Stimulated activated naive CD8-positive, alpha-beta T cell treated with anti-CD3 and anti-CD28 coated beads, Interleukin-15, Interleukin-2, amounts not matched to agents 100 U/mL and 50 U/mL, for 24 hours (primary cell): ENCODE measurements around the gene ACTL10.

Experiments
- ATAC-seq: fragments of 150-1000 bp; cut with Tn5 transposase; one replicate; pipeline ENCODE4 v1.10.0; 2021
- DNase-seq: peaks from one replicate; pipeline ENCODE4 v3.0.0; 2021

The ACTL10 gene

GRCh38 chr20:33664085-33664761 is 2.5 kb upstream of the ACTL10 start:
- ATAC-seq: no peak
- DNase-seq: peak; percentile 5

GRCh38 chr20:33664762-33665144 is 2.0 kb upstream of the ACTL10 start:
- DNase-seq (peak; percentile 28), ATAC-seq (no peak)

GRCh38 chr20:33667245-33667675 is 517 bp downstream of the ACTL10 start:
- ATAC-seq (peak; percentile 20), DNase-seq (peak; percentile 63)

GRCh38 chr20:33667676-33668465 is 1.1 kb downstream of the ACTL10 start:
- DNase-seq: peak; percentile 85
- peak; percentile 63 for ATAC-seq

GRCh38 chr20:33668466-33669155 is 1.9 kb downstream of the ACTL10 start:
- ATAC-seq: no peak

GRCh38 chr20:33669224-33669623 is 2.5 kb downstream of the ACTL10 start:
- no peak for ATAC-seq

More at GRCh38 chr20:33668466-33669155, 1.9 kb downstream of the ACTL10 start:
- DNase-seq: no peak

GRCh38 chr20:33669873-33670640 is 3.3 kb downstream of the ACTL10 start:
- no peak for ATAC-seq
- DNase-seq: no peak

More at GRCh38 chr20:33669224-33669623, 2.5 kb downstream of the ACTL10 start:
- no peak for DNase-seq

- DNase-seq (no peak), ATAC-seq (no peak)
Measured at GRCh38 chr20:33670715-33671499, 4.2 kb downstream of the ACTL10 start.

- ATAC-seq: no peak
Measured at GRCh38 chr20:33671573-33672288, 5.0 kb downstream of the ACTL10 start.

GRCh38 chr20:33672426-33673113 is 5.8 kb downstream of the ACTL10 start:
- ATAC-seq (no peak), DNase-seq (no peak)

More at GRCh38 chr20:33671573-33672288, 5.0 kb downstream of the ACTL10 start:
- DNase-seq: no peak

GRCh38 chr20:33673114-33673409 is 6.3 kb downstream of the ACTL10 start:
- DNase-seq (no peak), ATAC-seq (no peak)

GRCh38 chr20:33673410-33674293 is 6.9 kb downstream of the ACTL10 start:
- ATAC-seq: peak; percentile 44
- no peak for DNase-seq

- DNase-seq (peak; percentile 75), ATAC-seq (peak; percentile 73)
Measured at GRCh38 chr20:33674294-33675135, 7.8 kb downstream of the ACTL10 start, which contains the start of gene NECAB3. TSS of gene NECAB3 (minus strand) at chr20:33674428. CDS start at chr20:33674352, 76 bp downstream.

- DNase-seq (no peak), ATAC-seq (no peak)
Measured at GRCh38 chr20:33675136-33675959, 8.6 kb downstream of the ACTL10 start.

GRCh38 chr20:33676121-33676520 is 9.4 kb downstream of the ACTL10 start:
- ATAC-seq (no peak), DNase-seq (no peak)

GRCh38 chr20:33676652-33677645 is 10.2 kb downstream of the ACTL10 start:
- DNase-seq (no peak), ATAC-seq (no peak)
